Measurements from ENCODE around the gene NIFK.
"Not testable (repeated sequence)": the region's sequence is repeated elsewhere in the genome, so short reads cannot be mapped to it uniquely, and the experiment has no call there.

The NIFK gene

GRCh38 chr2:121690572-121690971 is 46.1 kb downstream of the NIFK start:
- not testable (repeated sequence) for DNase-seq

GRCh38 chr2:121690095-121690494 is 46.6 kb downstream of the NIFK start:
- no peak for DNase-seq

GRCh38 chr2:121689356-121689755 is 47.3 kb downstream of the NIFK start:
- DNase-seq: peak; percentile 20

GRCh38 chr2:121688820-121689219 is 47.9 kb downstream of the NIFK start:
- no peak for DNase-seq

- DNase-seq: no peak
These were observed 49.8 kb downstream of the NIFK start for GRCh38 chr2:121686902-121687301.

- no peak for DNase-seq
These were observed 50.5 kb downstream of the NIFK start for GRCh38 chr2:121686218-121686617.

GRCh38 chr2:121682396-121683298 is 54.0 kb downstream of the NIFK start:
- DNase-seq: no peak

GRCh38 chr2:121677855-121678254 is 58.8 kb downstream of the NIFK start:
- no peak for DNase-seq

Data from DMS 273 treated with DMSO at 0.1 percent for 48 hours (cell line).